Stimulated activated CD8-positive, alpha-beta memory T cell treated with anti-CD3 and anti-CD28 coated beads, Interleukin-2, amount 100 ng/mL, for 1 hour (primary cell): ENCODE data around the gene FRY.

ENCODE experiments used
- DNase-seq, 2 donors: peaks; one replicate each; pipeline ENCODE4 v3.0.0-alpha.2; 2020; ENCODE audit warnings: low read depth in 2 of 2

FRY gene

DNA sequence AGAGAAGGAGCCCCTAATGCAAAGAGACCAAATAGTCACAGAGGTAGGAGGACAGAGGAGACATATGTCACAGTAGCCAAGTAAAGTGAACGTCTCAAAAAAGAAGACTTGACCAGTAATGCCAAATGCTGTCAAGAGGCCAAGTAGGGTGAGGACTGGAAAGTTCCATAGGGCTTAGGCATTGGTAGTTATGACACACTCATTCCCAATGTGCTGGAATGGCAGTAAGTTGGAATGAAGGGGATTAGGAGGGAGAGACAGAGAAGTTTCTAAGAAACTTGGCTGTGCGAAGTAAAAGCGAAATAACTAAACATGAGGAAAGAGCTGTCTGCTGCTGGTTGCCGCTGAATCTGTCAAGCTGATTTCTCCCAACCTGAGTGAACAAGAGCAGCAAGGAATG lies 14.9 kb upstream of the FRY start:
- DNase-seq, result no peak

DNA sequence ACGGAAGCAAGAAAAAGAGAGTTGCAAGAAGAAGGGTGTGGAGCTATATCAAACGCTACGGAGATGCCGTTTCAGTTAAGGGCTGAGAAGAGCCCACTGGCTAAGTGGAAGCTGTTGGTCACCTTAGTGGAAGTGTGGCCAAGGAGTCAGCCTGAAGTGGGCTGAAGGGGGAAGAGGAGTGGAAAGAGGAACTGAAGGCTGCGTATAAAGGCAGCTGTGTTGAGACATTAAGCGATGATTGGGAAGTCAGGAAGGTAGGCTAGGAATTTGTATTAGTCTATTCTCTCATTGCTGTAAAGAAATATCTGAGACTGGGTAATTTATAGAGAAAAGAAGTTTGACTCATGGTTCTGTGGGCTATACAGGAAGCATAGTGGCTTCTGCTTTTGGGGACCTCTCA lies 14.1 kb upstream of the FRY start:
- no peak for DNase-seq

DNA sequence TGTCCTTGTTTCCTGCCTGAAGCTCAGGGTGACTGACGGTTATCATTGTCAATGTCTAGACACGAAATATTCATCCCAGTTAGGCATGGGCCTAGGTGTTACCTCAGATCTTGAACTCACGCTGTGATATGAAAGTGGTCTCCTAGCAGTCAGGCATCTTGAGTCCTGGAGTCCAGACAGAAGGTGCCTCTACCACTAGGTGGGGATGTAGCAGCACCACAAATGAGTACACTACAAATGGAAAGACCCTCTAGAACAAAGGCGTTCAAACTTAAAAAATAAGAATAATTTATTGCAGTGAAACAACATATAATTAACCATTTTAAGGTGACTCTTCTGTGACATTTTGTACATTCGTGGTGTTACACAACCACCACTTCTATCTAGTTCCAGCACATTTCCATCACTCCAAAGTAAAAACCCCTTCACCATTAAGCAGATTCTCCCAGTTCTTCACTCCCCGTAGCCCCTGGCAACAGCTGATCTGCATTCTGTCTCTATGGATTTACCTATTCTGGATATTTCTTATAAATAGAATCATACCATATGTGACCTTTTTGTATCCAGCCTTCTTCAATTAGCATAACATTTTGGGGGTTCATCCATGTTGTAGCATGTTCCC lies 11.9 kb upstream of the FRY start:
- DNase-seq, result no peak

DNA sequence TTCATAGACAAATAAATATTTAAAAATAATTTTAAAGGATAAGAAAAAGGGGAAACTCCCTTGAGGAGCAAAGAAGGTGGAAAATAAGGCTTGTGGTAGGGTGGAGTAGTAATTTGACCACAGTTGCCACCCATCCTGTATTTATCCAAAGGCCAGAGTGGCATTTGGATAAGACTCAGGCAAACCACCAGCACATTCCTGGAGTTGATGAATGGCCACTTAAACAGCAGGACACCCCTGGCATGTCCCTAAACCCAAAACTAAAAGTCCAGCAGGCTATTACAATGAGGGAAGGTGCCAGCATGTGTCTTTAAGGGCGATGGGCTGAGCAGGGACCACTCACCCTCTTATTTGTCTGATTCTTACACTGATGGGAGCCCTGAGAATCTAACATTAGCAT lies 9.8 kb upstream of the FRY start:
- DNase-seq, result no peak

DNA sequence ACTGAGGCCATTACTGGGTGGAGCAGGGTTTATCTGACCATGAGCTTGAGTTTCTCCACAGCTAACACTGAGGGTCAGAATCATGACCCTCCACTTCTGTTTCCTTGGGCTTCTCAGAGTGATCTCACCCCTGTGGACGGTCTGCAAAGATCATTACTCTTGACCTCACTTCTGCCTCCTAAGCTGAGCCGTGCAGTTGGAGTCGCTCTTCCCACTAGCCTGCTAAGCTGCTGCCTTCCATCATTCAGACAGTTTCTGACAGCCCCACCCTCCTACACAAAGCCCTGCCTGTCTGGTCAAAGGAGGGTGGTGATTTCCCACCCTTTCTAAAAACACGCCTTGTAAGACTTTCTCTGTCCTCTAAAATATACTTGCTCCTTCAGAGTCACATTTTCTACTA lies 9.3 kb upstream of the FRY start:
- no peak for DNase-seq

DNA sequence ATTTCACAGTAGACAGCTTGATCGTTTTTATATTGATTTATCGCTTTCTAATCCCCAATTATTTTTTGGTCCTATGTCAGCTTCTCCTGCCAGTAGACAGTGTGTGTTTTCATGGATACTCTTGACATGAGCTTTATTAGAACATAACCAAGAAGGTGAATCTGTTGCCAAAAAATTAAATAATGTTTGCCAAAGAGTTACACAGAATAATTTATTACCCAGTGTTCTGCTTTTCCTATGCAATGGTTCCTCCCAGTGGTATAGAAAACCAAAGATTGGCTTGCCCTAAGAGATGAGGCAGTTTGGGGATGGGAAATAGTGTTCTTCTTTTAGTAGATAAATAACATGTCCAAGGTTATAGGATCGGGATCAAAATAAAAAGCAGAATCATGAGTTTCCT lies 8.5 kb upstream of the FRY start:
- no peak for DNase-seq

DNA sequence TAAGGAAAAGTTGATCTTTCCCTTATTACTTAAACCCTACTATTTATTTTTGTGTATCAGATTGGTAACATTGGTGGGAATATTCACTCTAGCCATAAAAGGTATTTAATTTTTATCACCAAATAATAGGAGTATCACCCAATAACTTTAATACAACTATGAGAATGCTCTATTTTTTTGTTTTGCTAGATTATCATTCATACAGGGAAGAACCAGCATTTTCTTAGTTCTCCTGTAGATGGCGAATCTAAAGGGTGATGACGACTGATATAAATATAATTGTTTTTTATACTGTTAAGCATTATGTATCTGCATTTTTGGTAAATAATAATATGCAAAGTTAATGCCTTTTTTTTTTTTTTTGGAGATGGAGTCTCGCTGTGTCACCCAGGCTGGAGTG lies 7.9 kb upstream of the FRY start:
- no peak for DNase-seq

DNA sequence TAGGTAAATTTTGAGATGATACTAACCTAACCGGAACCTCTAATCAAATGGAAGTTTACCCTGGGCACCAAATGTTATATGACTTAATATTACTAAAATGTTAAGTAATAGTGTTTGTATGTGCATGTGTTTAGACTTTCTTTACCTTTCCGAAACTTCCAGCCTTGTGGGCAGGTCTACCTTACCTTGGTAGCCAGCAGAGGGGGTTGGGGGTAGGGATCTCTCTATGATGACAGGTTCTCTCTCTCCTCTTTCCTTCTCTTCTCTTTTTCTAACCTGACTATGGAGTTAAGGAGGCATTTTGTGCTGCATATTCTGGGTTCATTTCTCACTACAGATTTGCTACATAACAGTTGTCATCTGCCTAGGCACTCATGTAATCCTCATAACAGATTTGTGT lies 6.8 kb upstream of the FRY start:
- no peak for DNase-seq

DNA sequence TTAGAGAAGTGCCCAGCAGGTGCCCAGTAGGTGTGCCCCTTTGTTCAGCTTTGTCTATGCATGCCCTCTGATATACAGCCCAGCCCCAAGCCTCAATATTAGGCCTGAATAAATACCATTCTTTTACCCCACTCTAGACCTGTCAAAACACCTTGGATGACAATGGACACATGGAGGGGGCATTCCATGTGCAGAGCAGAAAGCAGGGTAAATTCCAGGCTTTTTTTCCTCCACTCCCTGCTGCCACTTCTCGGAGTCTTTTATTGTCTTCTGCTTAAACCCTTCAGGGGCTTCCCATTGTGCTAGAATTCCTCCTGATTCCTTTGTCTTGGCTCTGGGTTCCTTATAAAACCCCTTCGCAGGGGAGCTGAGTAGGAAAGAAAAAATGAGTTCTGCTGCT lies 5.8 kb upstream of the FRY start:
- DNase-seq, result no peak

DNA sequence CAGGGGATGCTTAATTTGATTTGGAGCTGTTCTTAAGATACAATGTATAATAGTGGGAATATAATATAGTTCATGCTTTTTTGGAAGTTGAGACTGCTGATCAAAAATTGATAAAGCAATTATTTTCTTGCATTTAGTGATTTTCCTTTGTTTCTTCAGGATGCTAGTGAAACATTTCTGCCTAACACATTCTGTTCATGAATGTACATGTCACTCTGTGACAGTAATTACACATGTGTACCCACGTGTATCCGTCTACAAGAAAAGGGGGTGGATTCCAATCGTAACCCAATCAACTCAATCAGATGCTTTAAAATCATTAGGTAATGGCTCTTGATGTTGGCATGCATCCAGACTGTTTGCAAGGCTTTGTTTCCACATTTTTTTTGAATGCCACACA lies 5.0 kb upstream of the FRY start:
- DNase-seq, result no peak

DNA sequence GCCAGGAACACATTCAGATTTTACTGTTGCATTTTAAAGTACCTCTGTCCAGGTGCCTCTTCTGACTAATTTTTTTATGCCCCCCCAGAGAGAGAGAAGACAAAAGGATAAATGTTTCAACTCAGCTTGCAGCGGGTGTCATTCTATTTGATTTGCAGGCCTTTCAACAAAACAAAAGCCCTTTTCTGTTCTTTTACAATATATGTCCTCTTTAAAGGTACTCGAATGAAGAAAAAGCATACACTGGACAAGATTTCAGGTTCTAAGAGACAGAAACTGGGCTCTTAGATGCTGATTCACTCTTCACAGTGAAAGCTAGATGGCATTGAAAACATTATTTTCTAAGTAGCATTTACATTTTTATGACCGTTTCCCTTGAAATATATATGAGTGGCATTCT lies 2.9 kb upstream of the FRY start:
- no peak for DNase-seq

DNA sequence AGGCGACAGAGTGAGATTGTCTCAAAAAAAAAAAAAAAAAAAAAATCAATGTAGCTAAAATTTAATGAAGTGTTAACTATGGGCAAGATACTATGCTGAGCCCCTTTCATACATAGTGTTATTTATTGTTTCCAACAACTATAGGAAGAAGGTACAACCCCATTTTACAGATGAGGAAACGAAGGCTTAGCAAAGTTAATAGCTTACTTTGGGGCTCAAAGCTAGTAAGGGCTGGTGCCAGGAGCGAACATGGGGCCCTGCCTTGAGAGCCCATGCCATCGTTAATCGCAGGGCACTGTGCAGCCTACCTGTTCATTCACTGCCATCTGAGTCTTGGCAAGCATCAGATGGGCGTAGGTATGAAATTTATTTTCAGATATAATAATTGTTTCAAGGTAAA lies 1.9 kb upstream of the FRY start:
- no peak for DNase-seq

DNA sequence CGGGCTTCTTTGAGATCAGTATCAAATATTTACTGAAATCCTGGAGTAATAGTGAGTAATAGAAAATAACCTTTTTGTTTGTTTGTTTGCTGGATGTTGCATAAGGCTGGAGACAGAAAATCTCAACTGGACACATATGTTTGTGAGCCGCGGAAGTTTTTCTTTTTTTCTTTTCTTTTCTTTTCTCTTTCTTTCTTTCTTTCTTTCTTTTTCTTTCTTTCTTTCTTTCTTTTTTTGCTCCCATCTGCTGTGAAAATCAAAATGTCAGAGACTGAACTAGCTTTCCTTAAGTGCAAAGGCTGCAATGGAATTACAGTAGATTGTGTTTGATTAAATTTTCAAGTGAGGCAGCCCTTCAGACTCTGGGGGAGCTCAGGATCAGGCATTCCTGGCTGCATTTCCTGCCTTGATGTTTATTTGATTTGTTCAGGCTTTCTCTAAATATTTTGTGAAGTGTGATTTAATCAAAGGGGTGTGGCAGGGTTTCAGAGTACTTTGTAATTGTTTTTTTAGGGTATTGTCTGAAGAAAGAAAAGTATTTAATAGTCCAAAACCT lies 319 bp downstream of the FRY start:
- DNase-seq, result no peak

DNA sequence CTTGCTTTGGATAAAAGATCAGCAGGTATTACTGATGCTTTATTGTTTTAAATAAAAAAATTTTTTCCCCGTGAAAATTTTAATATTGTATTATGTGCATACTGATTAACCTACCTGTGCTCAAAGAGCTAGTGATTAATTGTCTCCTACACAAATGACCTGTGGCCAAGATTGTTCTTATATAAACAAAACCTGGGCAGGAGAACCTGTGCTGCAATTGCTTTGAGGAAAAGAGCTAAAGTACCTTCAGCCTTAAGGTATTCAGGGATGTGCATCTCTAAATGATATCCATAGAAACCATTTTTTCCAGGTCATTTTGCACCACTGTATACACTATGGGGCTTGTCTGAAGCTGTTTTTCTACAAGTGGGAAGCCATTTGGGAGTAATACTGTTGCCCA lies 1.2 kb downstream of the FRY start:
- DNase-seq, result no peak

DNA sequence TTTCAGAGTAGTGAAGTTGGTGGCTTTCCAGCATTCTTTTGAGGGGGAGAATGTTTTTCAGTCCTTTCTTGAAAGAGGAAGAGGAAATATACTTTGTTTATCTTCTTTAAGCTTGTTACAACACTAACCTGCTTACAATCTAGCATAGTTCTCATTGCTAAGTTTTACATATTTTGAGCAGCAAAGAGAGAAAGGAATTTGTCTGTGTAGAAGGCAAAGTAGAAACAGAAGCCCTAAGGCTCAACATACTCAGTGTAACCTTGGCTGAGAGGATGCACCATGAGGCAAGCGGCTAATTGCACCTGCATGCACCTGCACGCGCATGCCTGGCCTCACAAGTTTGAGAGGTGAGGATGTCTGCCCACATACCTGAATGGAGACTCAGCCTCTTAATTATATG lies 2.2 kb downstream of the FRY start:
- DNase-seq, result no peak

DNA sequence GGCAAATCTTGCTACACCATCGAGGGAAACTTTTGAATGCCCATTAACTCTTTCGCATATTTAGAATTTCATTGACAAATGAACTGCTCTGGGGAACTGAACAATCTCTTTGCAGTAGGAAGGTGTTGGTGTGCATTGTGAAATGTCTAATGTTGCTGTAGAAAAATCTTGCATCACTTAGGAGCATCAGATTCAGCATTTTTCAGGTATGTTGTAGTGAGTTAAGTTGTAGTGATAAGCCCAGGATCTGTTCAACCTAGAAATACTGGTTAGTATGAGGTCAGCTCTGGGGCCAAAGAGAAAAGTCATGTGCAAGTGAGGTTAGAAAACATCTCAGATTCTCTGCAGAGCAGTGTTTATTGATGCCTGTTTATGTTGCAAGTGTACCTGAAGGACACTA lies 4.1 kb downstream of the FRY start:
- DNase-seq, result no peak

DNA sequence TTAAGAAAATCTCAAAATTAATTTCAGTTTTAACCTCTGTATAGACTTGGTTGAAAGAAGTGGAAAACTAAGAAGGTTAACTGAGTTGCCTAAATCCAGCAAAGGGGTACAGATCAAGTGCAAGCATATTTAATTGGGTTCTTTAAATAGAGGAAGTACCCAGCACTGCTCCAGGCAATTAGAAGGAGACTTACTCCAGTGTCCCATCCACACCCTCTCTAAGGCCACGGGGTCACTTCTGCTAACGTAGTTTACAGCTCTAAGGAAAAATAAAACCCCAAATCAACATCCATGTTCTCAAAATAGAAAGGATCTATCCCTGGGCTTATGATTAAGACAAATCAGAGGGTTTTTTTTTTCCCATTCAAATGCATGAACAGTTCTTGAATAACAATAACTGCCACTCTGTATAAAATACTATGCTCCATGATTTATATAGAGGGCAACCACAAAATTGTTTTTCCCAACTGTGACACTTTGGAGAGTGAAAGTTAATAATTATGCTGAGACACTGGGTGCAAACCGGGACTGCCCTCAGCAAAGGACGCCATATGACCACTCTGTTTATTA lies 4.6 kb downstream of the FRY start:
- no peak for DNase-seq

DNA sequence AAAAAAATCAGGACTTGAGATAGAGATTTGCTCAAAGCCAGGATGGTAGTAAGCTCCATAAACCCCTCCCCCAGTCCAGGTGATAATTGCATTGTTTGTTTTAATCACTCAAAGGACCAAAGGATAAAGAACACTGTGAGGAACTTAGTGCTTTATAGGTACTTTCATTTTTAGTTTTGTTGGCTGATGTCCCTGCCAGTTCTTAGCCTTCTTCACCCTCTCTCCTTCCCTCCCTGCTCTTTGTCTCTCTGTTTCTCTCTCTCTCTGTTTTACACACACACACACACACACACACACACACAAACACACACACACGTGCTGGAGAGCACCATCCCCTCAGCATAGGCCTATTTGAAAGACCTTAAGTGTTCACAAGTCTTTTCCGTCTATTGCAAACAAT lies 5.2 kb downstream of the FRY start:
- no peak for DNase-seq

DNA sequence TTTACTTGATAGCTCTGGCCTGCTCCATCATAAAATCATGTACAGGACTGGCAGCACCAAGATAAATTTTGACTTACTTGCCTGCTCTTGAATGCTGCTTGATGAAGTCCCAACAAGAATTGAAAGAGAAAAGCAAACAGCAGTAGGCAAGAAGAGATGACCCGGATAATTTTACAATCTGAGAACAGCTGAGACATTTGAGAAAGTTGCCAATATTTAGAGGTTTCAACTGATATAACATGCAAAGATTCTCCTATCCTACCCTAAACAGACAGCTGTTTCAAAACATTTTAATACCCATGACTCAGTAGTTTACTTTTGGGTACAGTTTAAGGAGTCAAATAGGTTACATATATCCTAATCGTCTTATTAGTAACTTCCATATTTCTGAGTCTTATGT lies 5.9 kb downstream of the FRY start:
- no peak for DNase-seq

DNA sequence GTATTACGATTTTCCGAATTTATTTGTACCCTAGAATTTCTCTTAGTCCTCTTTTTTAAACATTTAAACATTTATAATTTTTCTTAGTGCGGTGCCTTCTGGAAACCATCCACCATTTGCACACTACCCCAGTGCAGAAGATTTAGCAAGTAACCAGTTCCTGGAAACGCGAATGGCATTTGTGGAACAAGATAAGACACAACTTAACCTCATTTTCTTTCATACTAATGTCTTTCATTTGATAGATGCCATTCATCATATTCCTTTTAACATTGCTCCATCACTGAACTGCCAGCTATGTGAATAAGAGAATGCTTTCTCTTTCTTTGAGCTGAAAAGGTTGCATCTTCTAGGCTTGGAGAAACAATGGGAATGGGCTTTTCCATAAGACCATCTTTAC lies 6.8 kb downstream of the FRY start:
- no peak for DNase-seq

DNA sequence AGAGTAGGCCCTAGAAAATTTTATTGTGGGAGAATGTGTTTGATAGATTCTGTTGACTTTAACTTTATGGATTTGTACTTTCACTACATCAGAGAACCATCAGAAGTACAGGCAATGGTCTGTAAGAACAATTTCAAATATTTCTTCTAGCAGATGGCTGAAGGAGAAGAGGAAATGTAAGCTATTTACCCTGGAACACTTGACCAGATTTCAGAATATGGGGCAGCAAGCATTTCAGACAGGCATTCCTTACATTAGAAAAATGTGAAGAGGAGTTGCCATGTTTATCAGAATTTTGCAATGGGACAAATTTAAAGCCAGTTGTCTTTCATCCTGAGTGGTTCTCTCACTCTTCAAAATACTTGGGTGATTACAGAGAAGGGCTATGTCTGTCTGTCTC lies 7.5 kb downstream of the FRY start:
- DNase-seq, result no peak

DNA sequence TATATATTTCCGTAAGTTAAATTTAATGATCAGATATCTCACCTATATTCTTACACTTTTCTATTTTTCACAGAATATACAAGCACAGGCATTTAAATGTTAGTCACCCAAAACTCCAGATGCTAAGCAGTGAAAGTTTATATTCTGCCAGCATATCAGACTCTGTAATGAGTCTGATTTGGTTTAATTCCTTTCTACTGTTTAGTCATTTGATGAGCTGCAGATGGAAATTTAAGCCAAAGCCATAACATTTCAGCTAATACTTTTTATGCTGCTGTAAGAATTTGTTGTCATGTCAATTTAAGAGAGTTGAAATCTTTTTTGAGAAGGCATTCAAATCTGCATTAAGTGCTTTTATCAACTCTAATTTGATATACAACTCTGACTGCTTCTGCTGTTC lies 8.0 kb downstream of the FRY start:
- no peak for DNase-seq

DNA sequence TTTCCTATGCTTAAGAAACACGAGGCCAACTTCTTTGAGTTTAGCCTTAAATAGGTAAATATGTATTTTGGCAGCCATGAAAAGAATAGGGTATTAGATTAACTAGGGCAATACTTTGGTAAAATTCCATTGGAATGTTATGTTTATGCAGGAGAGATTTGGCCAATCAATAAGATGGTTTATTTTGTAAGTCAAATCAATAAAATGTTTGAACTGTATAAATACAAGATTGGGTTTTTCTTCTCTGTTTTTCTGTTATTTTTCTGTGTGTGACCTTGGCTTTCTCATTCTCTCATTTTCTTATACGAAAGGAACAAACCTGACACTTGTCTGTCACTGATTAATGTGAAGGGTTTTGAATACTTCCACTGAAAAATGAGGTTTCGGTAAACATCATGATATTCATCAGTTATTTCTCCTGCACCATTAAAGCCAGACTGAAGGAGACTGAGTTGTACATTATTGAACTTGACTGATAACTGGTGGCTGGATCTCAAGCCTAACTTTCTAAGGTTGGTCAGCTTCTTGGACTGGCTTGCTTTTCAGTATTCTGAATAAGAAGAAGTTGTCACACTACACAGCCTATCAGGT lies 8.6 kb downstream of the FRY start:
- DNase-seq, result no peak

DNA sequence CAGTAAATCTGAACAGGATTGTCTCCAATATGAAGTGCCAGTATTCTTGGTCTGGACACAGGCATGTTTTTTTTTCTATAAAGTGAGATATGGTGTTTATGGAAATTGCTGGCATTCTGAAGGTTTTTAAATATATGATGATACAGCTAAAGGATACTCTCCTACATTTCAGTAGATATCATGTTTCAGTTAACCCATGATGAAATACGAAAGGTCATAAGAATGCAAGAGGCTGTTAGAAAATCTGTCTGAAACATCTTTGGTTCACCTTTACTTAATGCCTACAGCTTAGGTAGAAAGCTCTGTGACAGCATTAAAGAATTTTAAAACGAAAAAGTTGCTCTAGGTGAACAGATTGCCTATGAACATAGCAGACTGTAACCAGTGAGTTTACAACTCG lies 9.1 kb downstream of the FRY start:
- DNase-seq, result no peak
